ENCODE data around the gene DCLRE1A.

DCLRE1A gene

DNA sequence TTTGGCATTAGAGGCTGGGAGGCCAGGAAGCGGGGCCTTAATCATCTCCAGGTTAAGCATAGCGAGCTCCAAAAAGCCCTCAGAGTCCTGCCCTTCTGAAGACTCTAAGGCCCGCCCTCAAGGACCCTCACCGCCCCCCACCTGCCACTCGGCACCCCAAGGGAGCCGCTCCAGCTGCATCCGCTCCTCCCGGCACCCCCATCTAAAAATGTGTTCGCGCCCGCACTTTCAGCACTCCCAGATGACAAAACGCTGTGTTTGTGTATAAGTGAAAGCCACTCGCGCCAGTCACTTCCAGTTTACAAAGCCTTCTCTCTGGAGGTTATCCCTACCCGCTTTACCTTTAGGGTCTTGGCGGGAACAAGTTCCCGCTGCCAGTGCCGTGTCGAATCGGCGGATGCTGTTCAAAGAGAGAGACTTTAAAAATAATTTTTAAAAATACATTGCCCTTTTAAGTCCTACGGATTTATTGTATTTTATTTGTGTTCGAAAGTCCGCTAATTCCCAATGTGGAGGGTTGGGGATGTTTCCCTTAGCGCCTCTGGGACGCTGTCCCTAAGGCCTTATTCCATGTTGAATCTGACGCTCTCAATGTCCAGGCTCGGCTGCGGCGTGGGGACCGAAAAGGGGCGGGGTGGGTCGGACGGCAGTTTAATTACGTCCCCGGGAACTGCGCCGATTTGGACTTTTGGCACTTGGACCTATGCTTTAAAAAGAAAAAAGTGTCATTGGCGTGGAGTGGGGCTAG is at the start of gene DCLRE1A, which contains the start of gene NHLRC2:
Gene DCLRE1A, minus strand, starts transcription at position 70 of the 748 bp plus-strand sequence. CDS start 900 bp downstream, outside the sequence.
Gene NHLRC2, plus strand, starts transcription at position 649 of the 748 bp plus-strand sequence. CDS start 212 bp downstream, outside the sequence.
- peak; percentile 57 to 58 for DNase-seq (ENCODE audit: low read depth in 2 of 2)

- no peak for DNase-seq (ENCODE audit: low read depth in 2 of 2)
These were observed 46.2 kb upstream of the DCLRE1A start for GRCh38 chr10:113899952-113900598.

GRCh38 chr10:113897693-113898618 is 44.1 kb upstream of the DCLRE1A start:
- no peak for DNase-seq (ENCODE audit: low read depth in 2 of 2)

GRCh38 chr10:113895018-113895417 is 41.1 kb upstream of the DCLRE1A start:
- DNase-seq (ENCODE audit: low read depth in 2 of 2) = no peak

DNA sequence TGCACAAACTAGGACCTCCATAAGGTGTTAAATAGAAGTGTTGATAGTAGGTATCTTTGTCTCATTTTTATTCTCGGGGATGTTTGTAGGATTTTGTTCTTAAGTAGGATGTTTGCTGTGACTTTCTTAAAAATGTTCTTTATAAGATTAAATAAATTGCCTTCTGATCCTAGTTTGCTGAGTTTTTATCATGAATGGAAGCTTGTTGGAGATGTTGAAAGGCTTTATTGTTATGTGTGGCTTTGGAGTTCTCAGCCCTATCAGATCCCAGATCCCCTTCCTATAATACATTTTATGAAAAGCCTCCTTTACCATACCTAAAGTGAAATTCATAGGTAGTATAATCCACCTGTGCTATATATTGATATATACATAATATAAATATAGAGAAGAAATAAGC is 40.7 kb upstream of the DCLRE1A start:
- DNase-seq (ENCODE audit: low read depth in 2 of 2) = no peak

DNA sequence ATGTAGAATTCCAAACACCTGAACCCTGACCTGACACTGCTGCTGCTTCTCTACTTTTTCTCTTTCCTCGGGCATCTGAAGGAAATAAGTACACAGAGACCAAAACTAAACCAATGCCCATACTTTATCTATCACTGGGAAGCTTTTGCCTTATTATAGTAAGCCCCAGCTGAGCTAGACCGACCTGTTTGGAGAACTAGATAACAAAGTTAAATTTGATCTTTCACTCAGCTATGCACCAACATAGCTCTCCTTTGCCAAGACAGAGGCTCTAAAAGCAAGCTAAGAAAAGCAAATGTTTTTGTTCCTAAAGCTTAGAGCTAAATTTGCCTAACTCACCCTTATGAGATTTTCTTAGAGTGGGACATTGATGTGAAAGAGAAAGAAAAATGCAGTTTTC is 39.7 kb upstream of the DCLRE1A start:
- DNase-seq (ENCODE audit: low read depth in 2 of 2) = no peak

- DNase-seq (ENCODE audit: low read depth in 2 of 2) = no peak
These were observed 37.6 kb upstream of the DCLRE1A start for GRCh38 chr10:113891476-113891875.

GRCh38 chr10:113890769-113891168 is 36.9 kb upstream of the DCLRE1A start:
- no peak for DNase-seq (ENCODE audit: low read depth in 2 of 2)

GRCh38 chr10:113889911-113890310 is 36.0 kb upstream of the DCLRE1A start:
- no peak for DNase-seq (ENCODE audit: low read depth in 2 of 2)

GRCh38 chr10:113882240-113882639 is 28.4 kb upstream of the DCLRE1A start:
- no peak for DNase-seq (ENCODE audit: low read depth in 2 of 2)

DNA sequence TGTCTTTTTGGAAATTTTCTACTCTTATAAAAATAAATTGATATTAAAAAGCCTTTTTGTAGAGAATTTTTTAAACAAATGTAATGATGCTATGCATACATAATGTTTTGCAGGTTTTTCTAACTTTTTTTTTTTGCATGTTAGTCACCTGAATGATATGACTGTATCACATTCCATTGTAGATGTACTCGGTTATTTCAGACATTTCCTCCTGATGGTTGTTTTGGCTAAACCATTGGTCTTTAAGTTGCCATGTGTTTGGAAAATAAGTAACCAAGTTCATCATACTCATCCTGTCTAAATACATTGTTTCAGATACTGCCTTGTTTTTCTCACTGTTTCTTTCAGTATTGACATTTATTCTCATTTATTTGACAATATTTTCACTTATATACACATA is 26.4 kb upstream of the DCLRE1A start:
- no peak for DNase-seq (ENCODE audit: low read depth in 2 of 2)

DNA sequence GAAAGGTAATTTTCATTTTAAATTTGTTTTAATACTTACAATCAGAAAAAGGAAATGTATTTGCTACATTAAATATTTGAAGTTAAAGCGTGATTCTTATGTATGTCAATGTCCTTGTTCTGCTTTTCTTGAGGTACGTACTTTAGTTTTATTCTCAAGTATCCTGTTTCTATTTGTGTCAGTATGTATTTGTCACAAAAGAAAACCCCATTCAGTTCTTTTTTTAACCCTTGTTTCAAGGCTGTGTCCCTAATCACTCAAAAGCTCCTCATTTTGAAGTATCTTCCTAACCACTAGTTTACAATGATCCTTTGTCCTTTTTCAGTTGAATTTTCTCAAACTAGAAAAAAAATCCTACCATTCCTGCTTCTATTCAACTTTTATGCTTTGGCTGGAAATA is 25.8 kb upstream of the DCLRE1A start:
- no peak for DNase-seq (ENCODE audit: low read depth in 2 of 2)

GRCh38 chr10:113876461-113876860 is 22.6 kb upstream of the DCLRE1A start:
- no peak for DNase-seq (ENCODE audit: low read depth in 2 of 2)

DNA sequence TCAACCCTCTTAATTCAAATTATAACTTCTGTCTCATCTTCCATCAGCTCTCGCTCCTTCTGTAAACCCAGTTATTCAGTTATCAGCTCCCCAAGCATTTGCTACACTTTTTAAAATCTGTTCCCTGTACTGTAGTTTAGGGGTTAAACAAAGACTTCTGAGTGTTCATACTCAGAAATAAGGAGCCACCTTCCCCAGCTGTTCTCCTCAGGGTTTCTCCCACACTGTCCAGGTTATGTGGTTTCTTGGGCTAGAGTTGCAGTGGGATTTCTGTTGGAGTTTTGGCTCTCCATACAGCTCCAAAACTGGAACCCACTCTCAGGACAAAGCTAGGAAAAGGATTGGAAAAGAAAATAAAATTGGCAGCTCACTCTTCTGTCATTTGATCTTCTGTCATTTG is 21.3 kb upstream of the DCLRE1A start:
- no peak for DNase-seq (ENCODE audit: low read depth in 2 of 2)

DNA sequence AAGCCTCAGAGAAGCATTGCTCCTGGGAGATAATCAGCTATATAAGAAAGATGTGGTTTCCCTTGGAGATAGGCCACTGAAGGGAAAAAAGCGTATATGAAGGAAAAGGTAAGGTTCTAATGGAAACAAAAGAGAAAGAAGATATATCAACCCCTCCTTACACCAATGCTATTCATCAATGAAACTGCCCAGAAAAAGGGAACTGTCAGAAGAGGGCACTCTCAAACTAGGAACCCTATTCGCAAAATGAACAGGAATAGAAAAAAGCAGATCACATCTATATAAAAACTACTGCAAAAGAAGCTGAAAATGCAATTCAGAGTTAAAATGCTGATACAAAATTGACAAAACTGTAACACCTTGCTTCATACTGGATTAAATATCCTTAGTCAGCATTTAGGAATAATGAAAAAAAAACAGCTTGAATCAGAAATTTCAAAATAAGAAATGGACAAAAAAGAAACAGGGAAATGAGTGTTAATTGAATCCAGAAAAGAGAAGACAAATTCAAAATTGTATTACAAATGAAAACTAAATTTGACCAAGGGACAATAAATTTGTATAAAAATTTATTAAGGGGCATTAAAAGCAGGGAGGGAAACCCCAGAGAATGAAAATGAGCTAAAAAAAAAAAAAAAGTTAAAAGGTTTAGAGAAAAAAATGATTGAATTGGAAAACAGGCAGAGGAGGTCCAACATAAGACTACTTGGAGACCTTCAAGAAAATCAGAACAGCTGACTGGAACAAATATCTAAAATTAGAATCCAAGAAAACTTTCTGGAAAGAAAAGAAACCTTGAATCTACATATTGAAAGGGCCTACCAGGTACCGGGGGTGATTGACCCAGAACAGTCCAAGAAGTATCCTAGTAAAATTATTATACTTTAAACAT is 18.5 kb upstream of the DCLRE1A start:
- no peak for DNase-seq (ENCODE audit: low read depth in 2 of 2)

- DNase-seq (ENCODE audit: low read depth in 2 of 2) = no peak
These were observed 15.9 kb upstream of the DCLRE1A start for GRCh38 chr10:113869789-113870188.

- DNase-seq (ENCODE audit: low read depth in 2 of 2) = no peak
These were observed 14.0 kb upstream of the DCLRE1A start for GRCh38 chr10:113867904-113868303.

DNA sequence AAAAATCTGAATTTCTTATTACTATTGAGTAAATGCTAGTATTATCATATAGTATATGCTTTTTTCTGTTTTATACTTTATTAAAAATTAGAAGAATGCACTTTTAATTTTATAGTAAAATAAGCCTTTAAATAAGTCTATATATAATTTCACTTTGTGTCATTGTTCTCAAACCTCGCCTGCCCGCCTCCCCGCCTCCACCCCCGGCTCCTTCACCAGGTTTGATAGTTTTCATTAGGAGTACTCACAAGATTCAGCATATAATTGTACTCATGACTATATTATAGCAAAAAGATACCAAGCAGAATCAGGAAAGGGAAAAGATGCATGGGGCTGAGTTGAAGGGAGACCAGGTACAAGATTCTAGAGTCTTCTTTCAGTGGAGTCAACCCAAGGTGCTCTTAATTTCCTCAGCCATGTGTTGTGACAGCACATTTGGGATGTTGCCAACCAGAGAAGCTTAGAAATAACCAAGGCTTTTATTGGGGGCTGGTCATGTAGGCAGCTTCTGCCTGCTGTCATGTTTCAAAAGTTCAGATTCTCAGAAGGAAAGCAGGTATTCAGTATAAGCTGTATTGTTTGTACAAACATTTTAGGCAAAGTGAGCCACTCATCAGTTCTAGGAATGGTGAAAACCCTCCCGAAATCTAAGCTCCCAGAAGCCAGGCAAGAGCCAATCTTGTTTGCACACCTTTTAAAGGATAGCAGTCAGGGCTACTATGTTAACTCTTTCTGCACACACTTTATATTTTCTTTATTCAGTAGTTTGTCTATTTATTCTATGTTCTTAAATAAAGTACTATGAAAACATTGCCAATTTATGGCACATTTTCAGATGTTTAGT is 12.9 kb upstream of the DCLRE1A start:
- no peak for DNase-seq (ENCODE audit: low read depth in 2 of 2)

DNA sequence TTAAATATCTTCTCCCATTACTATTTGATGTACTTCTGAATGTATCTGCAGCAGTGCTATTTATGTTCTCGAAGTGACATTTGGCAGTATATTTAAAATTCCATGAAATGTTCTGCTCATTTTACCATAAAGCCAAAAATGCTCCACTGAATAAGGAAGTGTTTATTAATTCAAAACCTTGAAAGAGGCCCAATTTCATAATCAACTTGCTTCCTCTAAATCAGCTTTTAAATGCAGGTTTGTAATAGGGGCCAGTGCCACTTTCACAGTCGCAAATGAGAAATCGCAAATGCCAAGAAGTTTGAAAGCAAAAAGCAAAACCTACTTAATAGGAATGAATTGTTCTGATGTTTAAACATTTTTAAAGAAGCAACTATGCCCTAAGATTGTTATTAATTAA is 12.0 kb upstream of the DCLRE1A start:
- no peak for DNase-seq (ENCODE audit: low read depth in 2 of 2)

GRCh38 chr10:113859261-113859660 is 5.4 kb upstream of the DCLRE1A start:
- DNase-seq (ENCODE audit: low read depth in 2 of 2) = no peak

All from stimulated activated CD8-positive, alpha-beta memory T cell treated with anti-CD3 and anti-CD28 coated beads, Interleukin-2, amount 100 ng/mL, for 48 hours (primary cell).